Panc1 (cell line): Measurements from ENCODE around the gene PRDX2. TPM values are rescaled to one million over a fixed set of nuclear protein-coding genes. Genes with fewer than 3 reads are reported as not detected.

ENCODE experiments used
- ATAC-seq: fragments of 200-7000 bp; cut with Tn5 transposase; 2 replicates; pipeline ENCODE4 v1.9.1; 2020; ENCODE audit warnings: mild to moderate bottlenecking, moderate library complexity
- BruUV-seq: library from RNA; stranded (reverse); fragments of 400-500 nt; replicated peaks from 2 replicates; lab custom pipeline; 2021; lab: Mats Ljungman, UMichigan
- CTCF ChIA-PET: fragments of 300-600 bp; sonication (Branson Sonifier 250); formaldehyde crosslinking; loops from one replicate; lab custom pipeline; 2022; ENCODE audit warnings: antibody characterized with exemption; lab: Charles Lee
- POLR2A ChIA-PET: fragments of 300-600 bp; sonication (Branson Sonifier 250); formaldehyde crosslinking; loops from one replicate; lab custom pipeline; 2022; ENCODE audit warnings: antibody characterized with exemption; lab: Charles Lee
- DNase-seq: peaks from one replicate; pipeline ENCODE4 v3.0.0-alpha.2; 2010; ENCODE audit warnings: low read depth, low spot score
- H3K27ac ChIP-seq: 2 replicates; pipeline ENCODE4 v1.5.1; 2011; ENCODE audit warnings: mild to moderate bottlenecking, low read length, inconsistent platforms
- H3K27me3 ChIP-seq: fragments of 200-500 bp; sonication (Bioruptor generic); 2 replicates; pipeline ENCODE4 v1.6.0; 2014; ENCODE audit warnings: low read length, inconsistent platforms; ENCODE audit not compliant: control insufficient read depth, insufficient read depth
- H3K36me3 ChIP-seq: fragments of 200-500 bp; sonication (Bioruptor generic); 2 replicates; pipeline ENCODE4 v1.5.1; 2014; ENCODE audit warnings: inconsistent platforms, mild to moderate bottlenecking, low read length, moderate library complexity; ENCODE audit not compliant: control insufficient read depth, insufficient read depth
- H3K4me1 ChIP-seq: 2 replicates; pipeline ENCODE4 v1.5.1; 2011; ENCODE audit warnings: inconsistent platforms, mild to moderate bottlenecking, low read length, moderate library complexity; ENCODE audit not compliant: control insufficient read depth, insufficient read depth
- H3K4me3 ChIP-seq, 2 experiments: 2 replicates each; pipeline ENCODE4 v1.5.1; 2011 to 2012; ENCODE audit warnings: low read depth in 2 of 2, low read length in 2 of 2, mild to moderate bottlenecking in 2 of 2, inconsistent platforms in 1 of 2, moderate library complexity in 1 of 2
- H3K9me3 ChIP-seq: fragments of 200-500 bp; sonication (Bioruptor generic); 2 replicates; pipeline ENCODE4 v1.5.1; 2014; ENCODE audit warnings: low read depth, mild to moderate bottlenecking, inconsistent platforms, low read length, moderate library complexity; ENCODE audit not compliant: control insufficient read depth, insufficient read depth
- CTCF ChIP-seq: fragments of 450-650 bp; IDR thresholded peaks from 2 replicates; pipeline ENCODE4 v1.5.1; 2017; ENCODE audit warnings: mild to moderate bottlenecking
- POLR2AphosphoS5 ChIP-seq: IDR thresholded peaks from 2 replicates; pipeline ENCODE4 v1.6.1; 2012; ENCODE audit warnings: mild to moderate bottlenecking, low read depth, low read length, moderate library complexity
- REST ChIP-seq, 2 experiments: IDR thresholded peaks; 2 replicates each; pipeline ENCODE4 v1.6.1; 2011 to 2012; ENCODE audit warnings: low read depth in 2 of 2, control low read depth in 1 of 2, low read length in 1 of 2, mild to moderate bottlenecking in 1 of 2, moderate library complexity in 1 of 2; ENCODE audit not compliant: insufficient read depth in 1 of 2
- SIN3A ChIP-seq: IDR thresholded peaks from 2 replicates; pipeline ENCODE4 v1.6.1; 2012; ENCODE audit warnings: low read depth, mild to moderate bottlenecking, low read length, moderate library complexity, borderline replicate concordance; ENCODE audit not compliant: insufficient read depth
- TCF7L2 ChIP-seq: IDR thresholded peaks from 2 replicates; pipeline ENCODE4 v1.6.1; 2011; ENCODE audit warnings: mild to moderate bottlenecking, low read depth, low read length, inconsistent platforms
- in situ Hi-C: cut with HindIII; loops from 2 replicates; pipeline ENCODE4 v1.10.0; 2016; ENCODE audit warnings: low sequenced_read_pairs, low pct_unique_long_range_greater_than_20kb
- intact Hi-C: fragments of 100-400 bp; cut with micrococcal nuclease; formaldehyde crosslinking; loops from one replicate; pipeline ENCODE4 v1.10.0; 2022; ENCODE audit not compliant: unreplicated experiment
- total RNA-seq: library from RNA; stranded (reverse); gene quantifications from one replicate; pipeline ENCODE4 v1.2.1, GENCODE V29; 2021; ENCODE audit not compliant: unreplicated experiment

Gene PRDX2
- total RNA-seq, 1 experiment from 2014 or later = 61.0 TPM

- ATAC-seq (no peak), DNase-seq (no peak)
- Histone ChIP-seq H3K36me3 (peaks cover 2% of the 10 kb centered on the region), H3K27me3 (no peaks in the 10 kb centered on the region), H3K9me3 (no peaks in the 10 kb centered on the region), H3K4me1 (peaks cover 16% of the 10 kb centered on the region), H3K27ac (peak overlapping the region; percentile 87), H3K4me3 (peak overlapping the region; percentile 75 to 79)
- BruUV-seq = no TSS peak
- in situ Hi-C loops = no loop called here
- intact Hi-C loops = no loop called here
- POLR2A ChIA-PET = interaction anchor here (0.6 kb wide), 3 partner anchors 12 to 112 kb away, joined by 4 to 9 read pairs (median 7); no protein-coding TSS in a partner anchor
- TF ChIP-seq POLR2AphosphoS5 (no peak; the same call in 1 of the 2 replicates), TCF7L2 (no peak), CTCF (no peak), SIN3A (no peak), REST (IDR thresholded peaks at IDR 0.05; ENCODE audit: insufficient read depth in 1 of 2, low read depth in 2 of 2, low read length in 1 of 2) (no peak)
- CTCF ChIA-PET = interaction anchor here (0.7 to 2.9 kb wide), 4 partner anchors 17 to 34 kb away, joined by 11 to 37 read pairs (median 18); no protein-coding TSS in a partner anchor
Observed at GRCh38 chr19:12794196-12794941, 7.2 kb downstream of the PRDX2 start.

GRCh38 chr19:12793290-12794195 lies 8.1 kb downstream of the PRDX2 start:
- TF ChIP-seq REST (IDR thresholded peaks at IDR 0.05; ENCODE audit: insufficient read depth in 1 of 2, low read depth in 2 of 2, low read length in 1 of 2) (no peak; a peak in 1 of 4 replicates), SIN3A (peak; percentile 54; the same call in 1 of the 2 replicates), POLR2AphosphoS5 (peak; percentile 59; the same call in 1 of the 2 replicates), TCF7L2 (no peak; the same call in 1 of the 2 replicates), CTCF (no peak)
- no peak for DNase-seq
- Histone ChIP-seq H3K27ac (peak overlapping the region; percentile 87), H3K27me3 (no peaks in the 10 kb centered on the region), H3K4me3 (peak overlapping the region; percentile 75 to 79), H3K36me3 (peaks cover 2% of the 10 kb centered on the region), H3K4me1 (peaks cover 21% of the 10 kb centered on the region), H3K9me3 (no peaks in the 10 kb centered on the region)
- intact Hi-C loops = no loop called here
- peak; percentile 43 for ATAC-seq
- POLR2A ChIA-PET = interaction anchor here (0.6 to 2.8 kb wide), 3 partner anchors 16 to 112 kb away, joined by 4 to 16 read pairs (median 9); no protein-coding TSS in a partner anchor
- in situ Hi-C loops = no loop called here
- no TSS peak for BruUV-seq
- CTCF ChIA-PET = interaction anchor here (0.6 to 1.1 kb wide), 3 partner anchors 27 to 42 kb away, joined by 3 to 4 read pairs (median 3); no protein-coding TSS in a partner anchor
